Body of pancreas (tissue), 4 donors: Measurements from ENCODE around the gene IL25. TPM values are rescaled to one million over a fixed set of nuclear protein-coding genes. Genes with fewer than 3 reads are reported as not detected.
A peak's percentile ranks its signal among the peaks of the same experiment; 100 is the strongest.
"Not testable (repeated sequence)": the region's sequence is repeated elsewhere in the genome, so short reads cannot be mapped to it uniquely, and the experiment has no call there.

ENCODE experiments used
- ATAC-seq: fragments of 150-250 bp; one replicate; pipeline ENCODE4 v1.9.1; 2016
- DNase-seq, 4 donors: peaks; one replicate each; pipeline ENCODE4 v3.0.0-alpha.2; 2019
- H3K27ac ChIP-seq, 4 donors: fragments of 200-600 bp; sonication (generic); 1 replicate in 3 of 4; 2 replicates in 1 of 4; pipeline versions ENCODE4 v1.5.1 to v1.6.1; 2016 to 2019; ENCODE audit warnings: mild to moderate bottlenecking in 1 of 4, mixed read lengths in 1 of 4, moderate library complexity in 1 of 4
- H3K27me3 ChIP-seq, 2 donors: fragments of 200-600 bp; sonication (generic); one replicate each; pipeline ENCODE4 v1.6.0; 2016; ENCODE audit warnings: mild to moderate bottlenecking in 1 of 2
- H3K36me3 ChIP-seq, 2 donors: fragments of 200-600 bp; sonication (generic); replicated peaks in 1 of 2; 2 replicates each; pipeline ENCODE4 v1.5.1; 2016; ENCODE audit warnings: low read depth in 2 of 2; ENCODE audit not compliant: insufficient read depth in 1 of 2
- H3K4me1 ChIP-seq: fragments of 200-600 bp; sonication (generic); one replicate; pipeline ENCODE4 v1.6.0; 2016
- H3K4me3 ChIP-seq, 2 donors: fragments of 200-600 bp; sonication (generic); 1 replicate in 1 of 2; 2 replicates in 1 of 2; pipeline ENCODE4 v1.5.1; 2016 to 2019
- H3K9me3 ChIP-seq, 3 donors: fragments of 200-600 bp; sonication (generic); 1 replicate in 2 of 3; 2 replicates in 1 of 3; pipeline ENCODE4 v1.5.1; 2016
- POLR2A ChIP-seq, 3 donors: fragments of 450-650 bp; IDR thresholded peaks; one replicate each; pipeline ENCODE4 v1.6.1; 2016; ENCODE audit warnings: antibody characterized with exemption in 3 of 3, mild to moderate bottlenecking in 2 of 3
- WGBS, 2 donors: methylation state at CpG; one replicate each; pipeline ENCODE4 v1.1.5; 2017; 5-methylcytosine and 5-hydroxymethylcytosine counted together
- intact Hi-C: fragments of 100-400 bp; cut with DNase I; formaldehyde crosslinking; loops from one replicate; pipeline ENCODE4 v1.15.1; 2023
- total RNA-seq, 2 donors: library from RNA; depleted of rRNA; stranded (reverse); fragments of >200 nt; gene quantifications; one replicate each; pipeline ENCODE4 v1.1.0, GENCODE V29; 2016
- TF ChIP-seq, protein P1 (sequence below), 7 experiments: fragments of 450-650 bp in 4 of 7; fragments of 200-600 bp in 3 of 7; sonication (generic) in 3 of 7; IDR thresholded peaks; one replicate each; pipeline ENCODE4 v1.5.1; 2016 to 2019; ENCODE audit warnings: antibody characterized with exemption in 7 of 7

The IL25 gene
- total RNA-seq, 2 donors from 2014 or later = not detected

DNA sequence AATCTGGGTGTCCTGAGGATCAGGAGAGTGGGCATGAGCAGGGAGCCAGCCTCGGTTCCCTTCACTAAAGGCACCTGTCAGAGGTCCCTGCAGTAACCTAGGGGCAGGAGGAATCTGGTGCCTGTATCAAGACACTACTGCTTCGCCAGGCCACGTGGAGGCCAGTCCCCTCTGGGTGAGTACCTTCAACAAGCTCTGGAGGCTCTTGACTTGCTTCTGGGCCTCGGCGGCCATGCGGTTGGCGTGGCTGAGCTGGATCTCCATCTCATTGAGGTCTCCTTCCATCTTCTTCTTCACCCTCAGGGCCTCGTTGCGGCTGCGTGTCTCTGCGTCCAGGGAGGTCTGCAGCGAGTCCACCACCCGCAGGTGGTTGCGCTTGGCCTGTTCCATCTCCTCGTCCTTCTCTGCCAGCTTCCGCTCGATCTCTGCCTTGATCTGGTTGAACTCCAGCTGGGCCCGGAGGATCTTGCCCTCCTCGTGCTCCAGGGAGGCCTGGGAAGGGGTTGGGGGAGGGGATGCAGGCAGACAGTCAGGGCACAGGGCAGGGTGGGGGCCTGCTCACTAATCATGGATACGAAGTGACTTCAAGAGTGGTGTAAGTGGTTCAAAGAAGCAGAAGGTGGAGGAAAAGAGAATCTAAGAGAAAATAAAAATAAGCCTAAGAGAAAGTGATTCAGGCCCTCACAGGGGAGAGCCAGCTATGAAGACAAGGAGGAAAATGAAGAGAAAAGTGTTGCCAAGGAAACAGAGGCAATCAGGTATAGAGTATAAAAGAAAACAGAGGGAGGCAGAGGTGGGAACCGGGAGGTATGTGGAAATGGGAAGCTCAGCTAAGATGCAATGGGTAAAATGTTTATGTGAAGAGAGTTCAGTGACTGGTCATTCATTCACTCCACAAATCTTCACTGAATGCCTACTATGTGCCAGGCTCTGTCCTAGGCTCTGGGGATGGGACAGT is 43.5 kb downstream of the IL25 start:
- Histone ChIP-seq H3K36me3 (no peaks in the 10 kb centered on the region), H3K4me1 (peaks cover 26% of the 10 kb centered on the region), H3K27me3 (no peaks in the 10 kb centered on the region), H3K27ac (peak overlapping the region; percentile 2 to 54 (median 41)), H3K9me3 (no peaks in the 10 kb centered on the region), H3K4me3 (peak overlapping the region; percentile 12 to 51)
- TF ChIP-seq, protein P1, sequence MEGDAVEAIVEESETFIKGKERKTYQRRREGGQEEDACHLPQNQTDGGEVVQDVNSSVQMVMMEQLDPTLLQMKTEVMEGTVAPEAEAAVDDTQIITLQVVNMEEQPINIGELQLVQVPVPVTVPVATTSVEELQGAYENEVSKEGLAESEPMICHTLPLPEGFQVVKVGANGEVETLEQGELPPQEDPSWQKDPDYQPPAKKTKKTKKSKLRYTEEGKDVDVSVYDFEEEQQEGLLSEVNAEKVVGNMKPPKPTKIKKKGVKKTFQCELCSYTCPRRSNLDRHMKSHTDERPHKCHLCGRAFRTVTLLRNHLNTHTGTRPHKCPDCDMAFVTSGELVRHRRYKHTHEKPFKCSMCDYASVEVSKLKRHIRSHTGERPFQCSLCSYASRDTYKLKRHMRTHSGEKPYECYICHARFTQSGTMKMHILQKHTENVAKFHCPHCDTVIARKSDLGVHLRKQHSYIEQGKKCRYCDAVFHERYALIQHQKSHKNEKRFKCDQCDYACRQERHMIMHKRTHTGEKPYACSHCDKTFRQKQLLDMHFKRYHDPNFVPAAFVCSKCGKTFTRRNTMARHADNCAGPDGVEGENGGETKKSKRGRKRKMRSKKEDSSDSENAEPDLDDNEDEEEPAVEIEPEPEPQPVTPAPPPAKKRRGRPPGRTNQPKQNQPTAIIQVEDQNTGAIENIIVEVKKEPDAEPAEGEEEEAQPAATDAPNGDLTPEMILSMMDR (IDR thresholded peaks at IDR 0.05) = no peak
- TF ChIP-seq POLR2A (IDR thresholded peaks at IDR 0.05) = peak in 1 of 3 donors; percentile 5
- WGBS, 2 donors = 40 to 47% methylated on average over 18 to 20 of the region's 21 CpGs
- intact Hi-C loops = no loop called here
- ATAC-seq (peak; percentile 43), DNase-seq (peak in 3 of 4 donors; percentile 7 to 33 (median 16))

DNA sequence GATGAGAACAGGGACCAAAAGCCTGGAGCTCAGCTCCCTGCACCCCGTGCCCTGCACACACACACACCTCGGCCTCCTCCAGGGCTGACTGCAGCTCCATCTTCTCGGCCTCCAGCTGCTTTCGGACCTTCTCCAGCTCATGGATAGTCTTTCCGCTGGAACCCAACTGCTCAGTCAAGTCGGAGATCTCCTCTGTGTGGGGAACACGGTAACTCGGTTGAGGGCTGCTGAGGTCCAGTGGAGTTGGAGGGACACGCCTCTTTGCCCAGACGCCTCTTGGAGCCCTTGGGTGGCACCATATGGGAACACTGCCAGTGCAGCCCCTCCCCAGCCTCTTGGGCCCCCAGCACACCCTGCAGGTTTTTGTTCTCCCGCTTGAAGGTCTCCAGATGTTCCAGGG is 44.2 kb downstream of the IL25 start:
- no peaks in the 10 kb centered on the region for H3K36me3 ChIP-seq
- WGBS, 2 donors = 86 to 92% methylated on average over 8 to 11 of the region's 11 CpGs
- no peak overlapping the region for H3K4me3 ChIP-seq
- H3K27me3 ChIP-seq = no peaks in the 10 kb centered on the region
- no peak overlapping the region for H3K27ac ChIP-seq
- TF ChIP-seq POLR2A (IDR thresholded peaks at IDR 0.05) = no peak
- TF ChIP-seq, protein P1 (IDR thresholded peaks at IDR 0.05) = no peak
- no peak for ATAC-seq
- intact Hi-C loops = no loop called here
- peaks cover 26% of the 10 kb centered on the region for H3K4me1 ChIP-seq
- DNase-seq = no peak
- H3K9me3 ChIP-seq = no peaks in the 10 kb centered on the region

DNA sequence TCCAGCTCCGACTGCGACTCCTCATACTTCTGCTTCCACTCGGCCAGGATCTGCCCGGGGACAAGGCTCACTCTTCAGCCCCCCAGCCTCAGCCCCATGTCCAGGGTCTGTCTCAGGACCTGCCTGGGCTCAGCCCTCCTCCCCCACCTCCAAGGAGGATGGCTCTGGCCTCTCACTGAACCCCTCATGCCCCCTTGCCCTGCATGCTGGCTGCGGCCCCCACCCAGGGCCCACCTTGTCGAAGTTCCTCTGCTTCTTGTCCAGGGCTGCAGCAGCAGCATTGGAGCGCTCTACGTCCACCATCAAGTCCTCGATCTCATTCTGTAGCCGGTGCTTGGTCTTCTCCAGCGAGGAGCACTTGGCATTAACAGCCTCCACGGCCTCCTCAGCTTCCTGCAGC is 44.7 kb downstream of the IL25 start:
- H3K27ac ChIP-seq, H3K27me3 ChIP-seq, intact Hi-C loops, ATAC-seq, DNase-seq, H3K4me3 ChIP-seq, H3K36me3 ChIP-seq, H3K9me3 ChIP-seq: not testable (repeated sequence)
- 87 to 96% methylated on average over 8 to 12 of the region's 12 CpGs for WGBS, 2 donors
- peaks cover 26% of the 10 kb centered on the region for H3K4me1 ChIP-seq

DNA sequence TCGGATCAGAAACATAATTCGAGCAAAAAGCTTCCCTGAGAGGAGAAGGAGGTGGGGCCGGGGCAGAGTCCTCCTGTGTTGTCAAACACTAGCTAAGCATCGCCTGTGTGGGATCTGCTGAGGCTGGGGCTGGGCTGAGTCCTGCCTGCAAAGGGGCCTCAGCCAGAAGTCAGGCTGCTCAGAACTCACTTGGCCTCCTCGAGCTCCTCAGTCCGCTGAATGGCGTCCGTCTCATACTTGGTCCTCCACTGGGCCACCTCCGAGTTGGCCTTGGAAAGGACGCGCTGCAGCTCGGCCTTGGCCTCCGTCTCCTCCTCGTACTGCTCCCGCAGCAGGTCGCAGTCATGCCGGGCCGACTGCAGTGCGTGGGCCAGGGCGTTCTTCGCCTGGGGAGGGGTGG is 45.4 kb downstream of the IL25 start:
- TF ChIP-seq POLR2A (IDR thresholded peaks at IDR 0.05) = no peak
- TF ChIP-seq, protein P1 (IDR thresholded peaks at IDR 0.05) = no peak
- no peaks in the 10 kb centered on the region for H3K36me3 ChIP-seq
- DNase-seq (no peak), ATAC-seq (no peak)
- H3K27me3 ChIP-seq = no peaks in the 10 kb centered on the region
- no peak overlapping the region for H3K4me3 ChIP-seq
- no peaks in the 10 kb centered on the region for H3K9me3 ChIP-seq
- H3K4me1 ChIP-seq = peaks cover 26% of the 10 kb centered on the region
- WGBS, 2 donors = 93 to 96% methylated on average over 13 to 20 of the region's 21 CpGs
- no peak overlapping the region for H3K27ac ChIP-seq
- intact Hi-C loops = no loop called here

DNA sequence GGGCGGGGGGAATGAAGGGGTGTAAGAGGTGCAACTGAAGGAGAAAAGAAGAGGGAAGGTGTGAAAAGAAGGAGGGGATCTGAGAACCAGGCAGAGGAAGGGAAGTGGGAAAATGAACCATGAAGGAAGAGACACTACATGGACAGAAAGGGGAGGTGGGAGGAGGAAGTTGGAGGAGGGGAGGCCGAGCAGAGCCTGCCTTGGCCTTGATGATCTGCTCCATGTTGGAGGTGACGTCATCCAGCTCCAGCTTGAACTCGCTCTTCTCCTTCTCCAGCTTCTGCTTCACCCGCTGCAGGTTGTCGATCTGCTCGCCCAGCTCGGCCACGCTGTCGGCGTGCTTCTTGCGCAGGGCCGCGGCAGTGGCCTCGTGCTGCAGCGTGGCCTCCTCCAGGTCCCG is 47.0 kb downstream of the IL25 start:
- peaks cover 26% of the 10 kb centered on the region for H3K4me1 ChIP-seq
- DNase-seq, H3K27ac ChIP-seq, H3K27me3 ChIP-seq, ATAC-seq, intact Hi-C loops, H3K36me3 ChIP-seq, H3K9me3 ChIP-seq, H3K4me3 ChIP-seq: not testable (repeated sequence)
- 54 to 85% methylated on average over 4 of the region's 17 CpGs for WGBS, 2 donors
